Fibroblast of villous mesenchyme (primary cell): ENCODE results near the gene CTBS. TPM values are rescaled to one million over a fixed set of nuclear protein-coding genes. Genes with fewer than 3 reads are reported as not detected.
A peak's percentile ranks its signal among the peaks of the same experiment; 100 is the strongest.

ENCODE experiments used
- DNase-seq: peaks from one replicate; pipeline ENCODE4 v3.0.0-alpha.2; 2010; ENCODE audit warnings: low read depth
- H3K4me3 ChIP-seq: 2 replicates; pipeline ENCODE4 v1.5.1; 2011; ENCODE audit warnings: low read depth, mild to moderate bottlenecking, low read length
- CTCF ChIP-seq: IDR thresholded peaks from 2 replicates; pipeline ENCODE4 v1.5.1; 2012; ENCODE audit warnings: low read depth, mild to moderate bottlenecking, low read length; ENCODE audit not compliant: insufficient read depth
- total RNA-seq: library from RNA; depleted of rRNA; stranded (reverse); fragments of >200 nt; gene quantifications from 2 replicates; pipeline ENCODE4 v1.2.3, GENCODE V29; 2012

CTBS gene
- 11.6 and 12.1 TPM in 2 replicates for total RNA-seq

- DNase-seq = peak; percentile 94
- H3K4me3 ChIP-seq = peak within 1 kb of the TSS; percentile 77
- no peak for TF ChIP-seq CTCF
Measured at GRCh38 chr1:84573967-84574842, at the start of gene CTBS. Gene CTBS, minus strand, starts transcription at chr1:84574440. Its CDS starts 25 bp downstream, at chr1:84574415.

GRCh38 chr1:84621553-84621952 lies 47.3 kb upstream of the CTBS start:
- no peak for DNase-seq
- TF ChIP-seq CTCF = no peak
- H3K4me3 ChIP-seq = no peak overlapping the region

- peak; percentile 77 for TF ChIP-seq CTCF
- DNase-seq = peak; percentile 66
Measured at GRCh38 chr1:84620720-84621313, 46.6 kb upstream of the CTBS start.

GRCh38 chr1:84619383-84620102 lies 45.3 kb upstream of the CTBS start:
- no peak overlapping the region for H3K4me3 ChIP-seq
- TF ChIP-seq CTCF = no peak
- peak; percentile 53 for DNase-seq

More at GRCh38 chr1:84620720-84621313, 46.6 kb upstream of the CTBS start:
- H3K4me3 ChIP-seq = peak overlapping the region; percentile 68

GRCh38 chr1:84617349-84617748 lies 43.1 kb upstream of the CTBS start:
- TF ChIP-seq CTCF = no peak
- no peak for DNase-seq
- no peak overlapping the region for H3K4me3 ChIP-seq

- no peak for DNase-seq
- H3K4me3 ChIP-seq = no peak overlapping the region
- TF ChIP-seq CTCF = no peak
Measured at GRCh38 chr1:84615790-84616189, 41.5 kb upstream of the CTBS start.
